Measurements from ENCODE around the gene TLR7. TPM values are rescaled to one million over a fixed set of nuclear protein-coding genes. Genes with fewer than 3 reads are reported as not detected.

Gene TLR7
- total RNA-seq, 6 experiments from 2014 or later: 0.10 to 0.58 (median 0.15) TPM

DNA sequence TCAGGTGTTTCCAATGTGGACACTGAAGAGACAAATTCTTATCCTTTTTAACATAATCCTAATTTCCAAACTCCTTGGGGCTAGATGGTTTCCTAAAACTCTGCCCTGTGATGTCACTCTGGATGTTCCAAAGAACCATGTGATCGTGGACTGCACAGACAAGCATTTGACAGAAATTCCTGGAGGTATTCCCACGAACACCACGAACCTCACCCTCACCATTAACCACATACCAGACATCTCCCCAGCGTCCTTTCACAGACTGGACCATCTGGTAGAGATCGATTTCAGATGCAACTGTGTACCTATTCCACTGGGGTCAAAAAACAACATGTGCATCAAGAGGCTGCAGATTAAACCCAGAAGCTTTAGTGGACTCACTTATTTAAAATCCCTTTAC lies 18.6 kb downstream of the TLR7 start:
- no peaks in the 10 kb centered on the region for H3K36me3 ChIP-seq
- H3K27me3 ChIP-seq: peaks cover 0 to 3% of the 10 kb centered on the region in 2 donors
- H3K4me3 ChIP-seq: no peak overlapping the region
- no peak overlapping the region for H3K27ac ChIP-seq
- no peaks in the 10 kb centered on the region for H3K9me3 ChIP-seq
- intact Hi-C loops (cut with DNase I): no loop called here
- ATAC-seq (no peak), DNase-seq (no peak)
- no peaks in the 10 kb centered on the region for H3K4me1 ChIP-seq
- TF ChIP-seq CTCF (IDR thresholded peaks at IDR 0.05) (no peak), POLR2A (IDR thresholded peaks at IDR 0.05) (no peak)
- 49% methylated on average over 5 of the region's 5 CpGs for WGBS (ENCODE audit: insufficient coverage, low coverage, low lambda C conversion rate, missing lambda C conversion rate)

- DNase-seq (no peak), ATAC-seq (no peak)
- intact Hi-C loops (cut with DNase I): no loop called here
- Histone ChIP-seq H3K4me3 (no peak overlapping the region), H3K27ac (no peak overlapping the region), H3K9me3 (no peaks in the 10 kb centered on the region), H3K27me3 (peaks cover 0 to 3% of the 10 kb centered on the region in 2 donors), H3K4me1 (no peaks in the 10 kb centered on the region), H3K36me3 (no peaks in the 10 kb centered on the region)
- TF ChIP-seq POLR2A (IDR thresholded peaks at IDR 0.05): no peak
- no peak for TF ChIP-seq CTCF (IDR thresholded peaks at IDR 0.05)
- 52% methylated on average over 3 of the region's 3 CpGs for WGBS (ENCODE audit: insufficient coverage, low coverage, low lambda C conversion rate, missing lambda C conversion rate)
Measured at GRCh38 chrX:12886545-12886944, 19.7 kb downstream of the TLR7 start.

DNA sequence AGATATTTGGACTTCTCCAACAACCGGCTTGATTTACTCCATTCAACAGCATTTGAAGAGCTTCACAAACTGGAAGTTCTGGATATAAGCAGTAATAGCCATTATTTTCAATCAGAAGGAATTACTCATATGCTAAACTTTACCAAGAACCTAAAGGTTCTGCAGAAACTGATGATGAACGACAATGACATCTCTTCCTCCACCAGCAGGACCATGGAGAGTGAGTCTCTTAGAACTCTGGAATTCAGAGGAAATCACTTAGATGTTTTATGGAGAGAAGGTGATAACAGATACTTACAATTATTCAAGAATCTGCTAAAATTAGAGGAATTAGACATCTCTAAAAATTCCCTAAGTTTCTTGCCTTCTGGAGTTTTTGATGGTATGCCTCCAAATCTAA lies 20.3 kb downstream of the TLR7 start:
- 52% methylated on average over 2 of the region's 2 CpGs for WGBS (ENCODE audit: insufficient coverage, low coverage, low lambda C conversion rate, missing lambda C conversion rate)
- Histone ChIP-seq H3K27me3 (no peaks in the 10 kb centered on the region), H3K4me3 (no peak overlapping the region), H3K9me3 (no peaks in the 10 kb centered on the region), H3K4me1 (no peaks in the 10 kb centered on the region), H3K36me3 (no peaks in the 10 kb centered on the region), H3K27ac (no peak overlapping the region)
- intact Hi-C loops (cut with DNase I): no loop called here
- DNase-seq (no peak), ATAC-seq (no peak)
- TF ChIP-seq POLR2A (IDR thresholded peaks at IDR 0.05) (no peak), CTCF (IDR thresholded peaks at IDR 0.05) (no peak)

- TF ChIP-seq CTCF (IDR thresholded peaks at IDR 0.05): no peak
- no peak for TF ChIP-seq POLR2A (IDR thresholded peaks at IDR 0.05)
- Histone ChIP-seq H3K36me3 (no peaks in the 10 kb centered on the region), H3K9me3 (no peaks in the 10 kb centered on the region), H3K27me3 (no peaks in the 10 kb centered on the region), H3K27ac (no peak overlapping the region), H3K4me3 (no peak overlapping the region), H3K4me1 (no peaks in the 10 kb centered on the region)
- ATAC-seq: no peak
- WGBS (ENCODE audit: insufficient coverage, low coverage, low lambda C conversion rate, missing lambda C conversion rate): 35% methylated on average over 3 of the region's 3 CpGs
- intact Hi-C loops (cut with DNase I): no loop called here
- DNase-seq: no peak
Measured at GRCh38 chrX:12887767-12888166, 20.9 kb downstream of the TLR7 start.

GRCh38 chrX:12890467-12890866 lies 23.6 kb downstream of the TLR7 start:
- Histone ChIP-seq H3K27me3 (no peaks in the 10 kb centered on the region), H3K36me3 (no peaks in the 10 kb centered on the region), H3K27ac (no peak overlapping the region), H3K4me1 (no peaks in the 10 kb centered on the region), H3K4me3 (no peak overlapping the region), H3K9me3 (no peaks in the 10 kb centered on the region)
- intact Hi-C loops (cut with DNase I): loop anchor here (10.0 kb wide), 1 partner anchor 76 kb away; no protein-coding TSS in a partner anchor
- no peak for TF ChIP-seq CTCF (IDR thresholded peaks at IDR 0.05)
- no peak for TF ChIP-seq POLR2A (IDR thresholded peaks at IDR 0.05)
- ATAC-seq (no peak), DNase-seq (no peak)
- WGBS (ENCODE audit: insufficient coverage, low coverage, low lambda C conversion rate, missing lambda C conversion rate): 46% methylated on average over 5 of the region's 5 CpGs

All from right lobe of liver (tissue), 6 donors.